Hepatocyte (in vitro differentiated cells): Measurements from ENCODE around the gene GCH1.

ENCODE experiments used
- EZH2 ChIP-seq: fragments of 200-600 bp; sonication (generic); IDR thresholded peaks from 2 replicates; pipeline ENCODE4 v1.6.1; 2016; ENCODE audit warnings: antibody characterized with exemption, mild to moderate bottlenecking, borderline replicate concordance
- TF ChIP-seq, protein P1 (sequence below): fragments of 200-600 bp; sonication (generic); IDR thresholded peaks from 2 replicates; pipeline ENCODE4 v1.5.1; 2016; ENCODE audit warnings: antibody characterized with exemption, mild to moderate bottlenecking; ENCODE audit not compliant: poor library complexity

DNA sequence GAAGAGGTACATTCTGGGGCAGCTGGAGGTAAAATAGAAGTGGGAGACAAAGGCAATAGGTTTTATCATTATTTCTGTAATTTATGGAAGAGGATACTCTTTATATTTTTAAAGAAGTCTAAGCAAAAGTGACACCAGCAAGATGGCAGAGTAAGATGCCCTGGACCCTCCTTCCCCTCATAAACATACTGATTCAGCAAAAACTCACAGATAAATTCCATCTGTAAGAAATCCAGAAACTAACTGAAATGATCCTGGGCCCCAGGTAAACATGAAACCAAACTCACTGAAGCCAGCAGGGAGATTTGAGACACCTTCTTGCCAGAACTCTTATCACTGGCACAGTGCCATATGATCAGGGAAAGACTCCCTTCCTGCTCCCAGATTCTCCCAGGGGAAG, 79.9 kb downstream of the GCH1 start:
- TF ChIP-seq EZH2 = no peak
- TF ChIP-seq, protein P1, sequence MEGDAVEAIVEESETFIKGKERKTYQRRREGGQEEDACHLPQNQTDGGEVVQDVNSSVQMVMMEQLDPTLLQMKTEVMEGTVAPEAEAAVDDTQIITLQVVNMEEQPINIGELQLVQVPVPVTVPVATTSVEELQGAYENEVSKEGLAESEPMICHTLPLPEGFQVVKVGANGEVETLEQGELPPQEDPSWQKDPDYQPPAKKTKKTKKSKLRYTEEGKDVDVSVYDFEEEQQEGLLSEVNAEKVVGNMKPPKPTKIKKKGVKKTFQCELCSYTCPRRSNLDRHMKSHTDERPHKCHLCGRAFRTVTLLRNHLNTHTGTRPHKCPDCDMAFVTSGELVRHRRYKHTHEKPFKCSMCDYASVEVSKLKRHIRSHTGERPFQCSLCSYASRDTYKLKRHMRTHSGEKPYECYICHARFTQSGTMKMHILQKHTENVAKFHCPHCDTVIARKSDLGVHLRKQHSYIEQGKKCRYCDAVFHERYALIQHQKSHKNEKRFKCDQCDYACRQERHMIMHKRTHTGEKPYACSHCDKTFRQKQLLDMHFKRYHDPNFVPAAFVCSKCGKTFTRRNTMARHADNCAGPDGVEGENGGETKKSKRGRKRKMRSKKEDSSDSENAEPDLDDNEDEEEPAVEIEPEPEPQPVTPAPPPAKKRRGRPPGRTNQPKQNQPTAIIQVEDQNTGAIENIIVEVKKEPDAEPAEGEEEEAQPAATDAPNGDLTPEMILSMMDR = no peak
